HG02610 (cell line): Measurements from ENCODE around the gene SLC7A8.

Source experiments
- ATAC-seq: cut with Tn5 transposase; IDR thresholded peaks from one replicate; pipeline ENCODE4 v1.9.1; 2021; ENCODE audit warnings: mild to moderate bottlenecking, moderate library complexity; ENCODE audit not compliant: unreplicated experiment

Gene SLC7A8

DNA sequence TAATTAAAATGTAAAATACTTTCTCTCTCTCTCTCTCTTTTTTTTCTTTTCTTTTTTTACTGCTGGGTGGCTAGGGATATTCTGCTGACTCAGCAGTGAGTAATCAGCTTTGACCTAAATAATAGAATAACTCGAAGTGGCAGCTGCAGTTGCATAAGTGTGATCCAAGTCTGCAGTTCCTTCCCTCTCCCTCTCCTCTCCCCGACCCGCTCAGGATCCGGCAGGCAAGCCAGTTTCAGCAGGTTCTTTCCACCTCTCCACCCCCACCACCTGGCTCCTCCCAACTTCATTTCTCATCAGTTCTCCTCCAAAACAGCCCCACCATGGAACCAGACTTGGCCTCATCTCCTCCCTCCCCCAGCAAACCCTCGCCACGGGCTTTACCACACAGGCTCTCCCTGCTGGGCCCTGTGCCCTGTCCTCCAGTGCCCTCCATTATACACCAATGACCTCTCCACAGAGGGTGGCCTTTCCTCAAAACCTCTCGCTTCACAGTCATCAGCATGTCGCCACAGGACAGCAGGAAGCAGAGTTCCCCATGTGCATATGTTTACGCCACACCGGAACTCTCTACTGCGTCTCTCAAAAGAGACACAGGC is 22.4 kb downstream of the SLC7A8 start:
- no peak for ATAC-seq

DNA sequence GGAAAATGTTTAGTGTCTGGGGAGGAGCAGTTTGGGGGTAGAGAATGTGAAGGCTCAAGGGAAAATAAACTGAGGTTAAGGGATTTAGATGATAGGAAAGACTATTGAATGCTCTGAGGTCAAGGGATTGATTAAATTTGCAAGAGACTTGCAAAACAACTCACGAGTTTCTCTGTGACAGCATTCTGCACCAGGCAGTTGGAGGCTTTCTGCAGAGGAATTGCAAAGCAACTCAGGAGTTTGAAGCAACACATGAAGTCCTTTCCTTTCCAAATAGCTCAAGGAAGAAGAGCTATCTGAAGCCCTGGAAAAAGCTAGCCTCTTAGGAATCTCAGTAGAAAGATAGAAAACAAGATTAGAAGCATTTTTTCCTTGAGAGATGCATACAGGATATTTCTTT is 23.9 kb downstream of the SLC7A8 start:
- ATAC-seq = no peak

DNA sequence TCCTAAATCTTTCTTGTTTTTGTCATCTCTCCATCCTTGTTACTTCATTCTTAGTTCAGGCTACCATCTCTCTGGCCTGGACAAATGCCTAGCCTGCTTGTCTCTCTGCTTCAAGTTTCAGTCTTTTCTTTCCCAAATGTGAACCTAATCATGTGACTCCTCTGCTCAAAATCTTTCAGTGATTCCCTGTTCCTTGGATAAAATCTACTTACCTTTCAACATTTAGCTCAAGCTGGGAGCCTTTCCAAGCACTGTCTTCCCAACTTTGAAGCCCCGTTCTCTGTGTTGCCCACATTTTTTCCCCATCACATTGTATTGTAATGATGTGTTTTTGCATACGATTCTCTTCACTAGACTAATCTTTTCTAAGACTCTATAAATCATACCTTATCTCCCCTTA is 24.7 kb downstream of the SLC7A8 start:
- no peak for ATAC-seq

DNA sequence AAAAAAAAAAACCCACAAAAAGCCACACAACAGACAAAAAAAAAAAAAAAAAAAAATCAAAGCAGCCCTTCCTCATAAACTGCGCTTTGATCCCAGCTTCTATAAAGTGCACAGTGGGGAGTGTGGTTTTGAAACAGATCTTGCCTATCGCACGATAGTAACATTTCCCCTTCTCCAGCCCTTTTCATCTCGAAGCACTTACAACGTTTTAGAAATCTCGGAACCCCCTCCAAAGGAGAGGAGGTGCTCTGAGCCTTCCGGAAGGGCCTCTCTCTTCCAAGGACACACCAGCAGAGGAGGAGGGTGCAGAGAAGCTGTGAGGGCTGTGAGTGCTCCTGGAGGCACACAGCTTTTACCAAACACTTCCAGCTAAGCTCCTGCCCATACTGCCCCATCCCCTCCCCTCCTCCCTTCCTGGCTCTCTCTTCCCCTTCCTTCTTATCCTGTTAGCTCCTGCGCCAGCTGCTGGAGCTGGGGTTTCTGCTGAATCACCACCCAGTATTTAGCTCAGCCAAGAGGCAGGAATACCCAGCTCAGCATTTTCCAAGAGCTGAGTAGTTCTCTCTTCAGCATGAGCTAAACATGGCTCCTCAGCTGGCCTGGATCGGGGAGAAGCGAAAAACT is 28.4 kb downstream of the SLC7A8 start:
- ATAC-seq = no peak

DNA sequence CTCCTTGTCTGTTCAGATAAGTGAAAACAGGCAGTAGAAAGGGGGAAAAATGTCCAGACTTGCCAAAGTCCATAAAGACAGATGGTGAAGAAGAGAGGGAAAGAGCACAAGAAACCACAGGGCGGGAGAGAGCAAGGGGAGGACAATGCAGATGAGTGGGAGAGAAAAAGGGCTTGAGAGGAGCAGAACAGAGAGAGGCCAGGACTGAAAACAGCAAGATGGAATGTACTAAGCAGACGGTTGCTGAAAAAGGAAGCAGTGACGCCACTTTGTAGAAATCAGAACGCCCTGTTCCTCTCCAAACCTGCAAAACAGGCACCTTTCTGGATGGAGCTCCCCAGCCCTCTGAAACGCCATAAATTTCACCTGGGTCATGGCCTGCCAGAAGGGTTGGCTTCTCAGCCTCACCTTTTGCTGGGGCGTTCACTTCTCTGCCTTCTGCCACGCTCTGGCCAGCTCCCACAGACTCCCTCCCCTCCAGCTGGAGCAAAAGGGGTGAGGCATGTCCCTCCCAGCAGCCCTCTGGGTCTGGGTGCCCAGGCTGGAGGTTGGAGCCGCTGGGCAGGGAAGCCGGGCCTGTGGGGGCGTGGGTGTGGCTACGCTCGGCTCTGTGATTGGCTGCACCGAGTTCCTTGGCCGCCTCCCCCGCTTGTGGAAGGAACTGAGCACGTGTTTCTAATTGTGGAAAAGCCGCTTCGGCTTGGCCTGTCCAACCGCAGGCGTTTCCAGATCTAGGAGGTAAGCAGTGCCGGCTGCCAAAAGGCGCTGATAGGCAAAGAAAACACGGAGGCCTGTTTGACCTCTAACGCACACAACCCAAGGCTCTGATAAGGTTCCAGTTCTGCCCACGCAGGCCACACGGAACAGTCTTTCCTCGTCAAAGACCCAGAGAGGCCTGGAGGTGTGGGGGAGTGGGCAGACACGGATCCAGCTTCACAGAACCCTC is 29.3 kb downstream of the SLC7A8 start:
- ATAC-seq = no peak

DNA sequence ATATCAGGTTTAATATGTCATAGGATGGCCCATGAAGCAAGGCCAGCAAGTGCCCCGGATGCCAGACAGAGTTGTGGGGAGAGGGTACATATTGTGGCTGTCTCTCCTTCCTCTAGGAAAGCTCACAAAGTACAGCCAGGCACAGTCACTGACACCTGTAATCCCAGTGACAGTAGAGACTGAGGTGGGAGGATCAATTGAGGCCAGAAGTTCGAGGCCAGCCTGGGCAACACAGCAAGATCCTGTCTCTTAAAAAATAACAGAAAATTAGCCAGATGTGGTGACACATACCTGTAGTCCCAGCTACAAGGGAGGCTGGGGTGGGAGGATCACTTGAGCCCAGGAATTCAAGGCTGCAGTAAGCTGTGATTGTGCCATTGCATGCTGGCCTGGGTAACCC is 32.1 kb downstream of the SLC7A8 start:
- ATAC-seq = no peak

DNA sequence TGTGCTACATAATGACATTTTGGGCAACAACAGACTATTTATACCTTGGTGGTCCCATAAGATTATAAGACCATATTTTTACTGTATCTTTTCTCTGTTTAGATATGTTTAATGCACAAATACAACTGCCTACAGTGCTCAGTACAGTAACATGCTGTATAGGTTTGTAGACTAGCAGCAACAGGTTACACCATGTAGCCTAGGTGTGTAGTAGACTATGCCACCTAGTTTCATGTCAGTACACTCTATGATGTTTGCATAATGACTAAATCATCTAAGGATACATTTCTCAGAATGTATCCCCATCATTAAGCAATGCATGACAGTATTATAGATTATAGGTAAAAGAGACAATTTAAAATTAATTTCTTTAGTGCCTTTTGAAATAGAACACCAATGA is 33.7 kb downstream of the SLC7A8 start:
- no peak for ATAC-seq

DNA sequence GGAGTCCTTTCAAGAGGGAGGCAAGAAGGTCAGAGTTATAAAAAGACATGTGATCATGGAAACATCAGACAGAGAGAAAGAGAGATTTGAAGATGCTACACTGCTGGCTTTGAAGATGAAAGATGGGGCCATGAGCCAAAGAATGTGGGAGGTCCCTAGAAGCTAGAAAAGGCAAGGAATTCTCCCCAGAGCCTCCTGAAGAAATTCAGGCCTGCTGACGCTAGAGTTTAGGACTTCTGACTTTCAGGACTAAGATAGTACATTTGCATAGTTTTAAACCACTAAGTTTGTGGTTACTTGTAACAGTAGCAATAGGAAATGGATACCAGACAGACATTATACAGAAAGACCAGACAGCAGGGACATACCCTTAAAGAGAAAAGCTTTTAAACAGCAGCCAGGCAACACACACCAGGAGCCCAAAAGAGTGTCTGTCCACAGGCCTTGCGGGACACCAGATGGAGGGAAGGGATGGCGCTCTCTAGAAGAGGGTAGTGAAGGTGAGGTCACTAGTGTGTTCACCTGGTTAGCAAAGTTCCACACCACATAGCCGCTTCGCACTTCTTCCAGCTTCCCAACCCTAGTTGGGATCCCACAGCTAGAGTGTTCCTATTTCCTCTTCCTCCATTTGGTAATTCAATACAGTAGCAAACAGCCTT is 34.7 kb downstream of the SLC7A8 start:
- no peak for ATAC-seq

DNA sequence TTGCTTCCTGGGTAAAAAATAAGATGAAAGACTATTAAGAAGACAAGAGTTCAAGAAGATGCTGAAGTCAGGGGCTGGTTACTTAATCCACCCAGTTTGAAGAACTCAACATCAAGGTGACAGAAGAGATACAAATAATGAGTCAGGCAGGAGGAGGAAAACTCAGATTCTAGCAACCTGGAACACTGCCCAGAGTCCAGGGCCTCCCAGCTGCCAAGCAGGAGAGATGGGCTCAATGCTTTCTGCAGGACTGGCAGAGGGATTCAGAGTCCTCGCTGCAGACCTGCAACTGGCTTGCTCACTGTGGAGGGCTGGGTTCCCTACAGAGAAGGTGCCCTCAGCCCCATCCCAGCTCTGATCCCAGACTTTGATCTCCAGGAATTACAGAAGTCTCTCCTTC is 35.8 kb downstream of the SLC7A8 start:
- ATAC-seq = no peak

DNA sequence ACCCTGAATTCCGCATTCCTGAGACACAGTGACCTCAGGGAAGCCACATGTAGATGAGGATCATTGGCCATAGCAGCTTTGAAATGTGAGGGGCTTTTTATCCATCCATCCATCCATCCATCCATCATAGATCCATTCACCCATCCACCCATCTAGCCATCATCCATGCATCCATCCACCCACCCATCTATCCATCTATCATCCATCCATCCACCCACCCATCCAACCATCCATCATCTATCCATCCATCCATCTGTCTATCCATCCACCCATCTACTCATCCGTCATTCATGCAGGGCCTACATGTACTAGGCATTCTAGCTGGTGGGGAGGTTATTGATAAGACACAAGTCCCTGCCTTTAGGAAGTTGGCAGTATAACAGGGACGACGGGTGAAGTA is 36.5 kb downstream of the SLC7A8 start:
- no peak for ATAC-seq

DNA sequence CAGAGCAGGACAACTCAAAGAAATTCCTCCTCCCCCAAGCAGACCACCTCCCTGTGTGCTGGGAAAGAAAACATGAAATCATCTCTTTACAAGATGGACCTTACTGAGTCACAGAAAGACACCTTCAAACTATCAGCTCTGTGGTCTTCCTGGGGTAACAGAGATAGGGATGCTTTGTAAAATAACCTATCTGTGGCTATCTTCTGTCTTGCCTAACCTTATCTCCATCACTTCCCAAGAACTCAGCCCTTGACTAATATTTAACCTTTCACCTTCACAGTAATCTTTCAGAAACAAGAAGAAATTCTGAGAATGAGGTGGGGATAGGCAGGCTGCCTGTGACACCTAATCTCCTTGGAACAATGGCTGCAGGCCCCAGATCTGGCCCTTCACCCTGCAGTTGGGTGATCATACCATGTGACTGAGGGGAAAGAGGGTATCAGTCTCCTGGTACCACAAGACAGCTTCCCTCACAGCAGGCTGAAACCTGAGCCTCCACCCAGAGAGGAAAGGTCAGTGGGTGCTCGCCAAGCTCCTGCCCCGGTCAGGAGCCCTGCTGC is 37.0 kb downstream of the SLC7A8 start:
- no peak for ATAC-seq

DNA sequence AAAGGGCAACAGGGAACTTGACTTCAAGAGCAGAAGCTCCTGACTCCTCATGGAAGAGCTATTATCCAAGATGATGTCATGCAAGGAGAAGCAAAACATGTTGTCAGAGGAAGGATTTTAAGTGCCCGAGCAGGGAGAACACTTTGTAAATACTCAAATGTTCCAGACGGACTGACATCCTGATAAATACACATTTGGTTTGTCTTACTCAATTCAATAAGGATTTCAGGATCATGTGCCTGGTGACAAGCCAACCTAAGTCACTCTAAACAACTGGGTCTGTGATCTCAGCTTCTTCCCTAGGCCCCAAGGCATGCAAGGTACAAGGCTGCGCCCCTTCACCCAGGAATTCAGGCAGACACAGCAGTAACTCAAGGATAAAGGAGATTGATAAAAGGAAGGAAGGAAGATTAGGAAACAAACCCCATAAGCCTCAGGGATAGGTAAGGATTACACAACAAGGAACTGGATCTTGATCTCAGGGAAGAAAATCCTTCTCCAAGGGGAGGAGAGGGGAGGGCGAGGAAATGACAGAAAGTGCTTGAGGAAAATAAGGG is 37.6 kb downstream of the SLC7A8 start:
- no peak for ATAC-seq

DNA sequence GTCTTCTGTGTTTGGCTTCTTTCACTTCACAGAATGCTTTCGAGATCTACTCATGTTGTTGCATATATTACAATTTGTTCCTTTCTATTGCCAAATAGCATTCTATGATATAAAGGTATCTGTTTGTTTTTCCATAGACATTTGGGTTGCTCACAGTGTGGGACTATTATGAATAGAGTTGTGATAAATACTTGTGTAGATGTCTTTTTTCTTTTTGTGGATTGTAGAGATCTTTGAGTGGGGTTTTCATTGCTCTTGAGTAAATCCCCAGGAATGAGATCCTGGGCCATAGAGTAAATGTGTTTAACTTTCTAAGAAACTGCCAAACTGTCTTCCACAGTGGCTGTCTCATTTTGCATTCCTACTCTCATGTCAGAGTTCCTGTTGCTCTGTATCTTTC is 39.5 kb downstream of the SLC7A8 start:
- no peak for ATAC-seq

DNA sequence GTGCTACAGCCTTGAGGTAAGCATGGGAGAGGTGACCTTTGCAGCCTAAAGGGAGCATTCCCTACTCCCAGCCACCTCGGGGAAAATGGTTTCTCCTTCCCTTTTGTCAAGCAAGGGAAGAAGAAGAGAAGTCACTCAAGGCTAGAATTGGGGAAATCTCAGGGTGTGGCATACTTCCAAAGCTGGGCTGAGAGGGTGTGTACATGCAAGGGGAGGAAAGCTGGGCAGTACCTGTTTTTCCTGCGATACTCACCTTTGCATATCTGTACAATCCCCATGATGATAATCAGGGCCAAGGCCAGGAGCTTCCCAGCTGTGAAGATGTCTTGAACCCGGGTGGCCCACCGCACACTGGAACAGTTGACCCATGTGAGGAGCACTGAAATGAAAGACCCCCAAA is 40.6 kb downstream of the SLC7A8 start:
- no peak for ATAC-seq

DNA sequence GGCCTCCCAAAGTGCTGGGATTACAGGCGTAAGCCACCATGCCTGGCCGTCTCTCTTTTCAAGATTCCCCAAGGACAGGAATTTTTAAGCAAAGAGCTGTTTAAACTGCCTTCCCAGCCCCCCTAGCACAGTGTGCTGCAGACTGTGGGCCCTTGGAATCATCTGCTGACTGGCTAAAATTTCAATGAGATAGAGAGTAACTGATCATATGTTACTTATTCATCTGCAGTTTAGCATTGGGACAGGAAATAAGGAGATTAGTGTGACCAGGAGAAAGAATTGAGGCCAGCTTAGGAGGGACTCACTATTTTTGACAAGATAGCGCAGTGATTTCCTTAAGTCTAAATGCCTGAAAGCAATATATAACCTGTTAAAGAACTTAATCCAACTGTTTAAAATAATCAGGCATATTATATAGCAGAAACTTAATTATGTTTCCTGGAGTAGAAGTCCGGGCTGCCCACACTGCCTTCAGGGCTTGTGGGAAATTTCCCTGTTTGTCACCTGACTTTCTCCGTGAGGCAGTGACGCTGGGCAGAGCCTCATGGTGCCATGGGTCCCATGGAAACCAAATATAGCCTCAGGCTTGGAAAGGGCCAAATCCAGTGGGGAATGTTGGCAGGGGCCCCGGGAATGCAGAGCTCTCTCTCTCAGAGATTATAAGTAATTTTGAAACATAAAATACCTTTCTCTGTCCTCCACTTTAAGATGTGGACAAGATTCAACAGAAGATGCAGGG is 41.6 kb downstream of the SLC7A8 start:
- no peak for ATAC-seq

DNA sequence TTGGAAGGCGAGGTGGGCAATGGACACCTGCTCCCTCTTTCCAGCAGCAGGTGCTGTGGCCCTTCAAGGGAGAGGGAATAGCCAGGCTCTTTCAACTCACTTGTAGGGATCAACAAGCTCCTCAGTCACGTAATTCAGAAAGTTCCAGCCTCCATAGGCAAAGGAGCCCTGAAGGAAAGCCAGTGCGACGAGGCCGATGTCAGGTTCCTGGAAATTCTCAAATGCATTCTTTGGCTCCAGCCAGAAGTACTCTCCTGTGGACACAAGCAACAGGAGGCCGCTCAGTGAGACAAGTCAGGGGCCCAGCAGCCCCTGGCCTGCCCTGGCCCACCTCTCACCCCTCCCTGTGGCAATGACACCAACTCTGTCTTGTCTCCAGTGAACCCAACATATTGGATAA is 43.1 kb downstream of the SLC7A8 start:
- no peak for ATAC-seq

DNA sequence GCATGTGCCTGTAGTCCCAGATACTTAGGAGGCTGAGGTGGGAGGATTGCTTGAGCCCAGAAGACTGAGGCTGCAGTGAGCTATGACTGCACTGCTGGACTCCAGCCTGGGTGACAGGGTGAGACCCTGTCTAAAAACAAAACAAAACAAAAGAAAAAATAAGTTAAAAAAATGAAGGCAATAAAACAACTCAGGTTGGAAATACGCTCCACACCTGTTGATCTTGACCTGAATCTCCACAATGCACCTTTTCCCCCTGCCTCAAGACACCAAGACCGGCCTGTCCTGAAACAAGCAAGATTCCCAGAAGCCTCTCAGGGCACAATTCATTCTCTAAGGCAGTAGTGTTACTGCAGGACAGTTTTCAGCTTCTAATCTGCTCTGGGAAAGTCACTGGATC is 43.6 kb downstream of the SLC7A8 start:
- ATAC-seq = no peak

DNA sequence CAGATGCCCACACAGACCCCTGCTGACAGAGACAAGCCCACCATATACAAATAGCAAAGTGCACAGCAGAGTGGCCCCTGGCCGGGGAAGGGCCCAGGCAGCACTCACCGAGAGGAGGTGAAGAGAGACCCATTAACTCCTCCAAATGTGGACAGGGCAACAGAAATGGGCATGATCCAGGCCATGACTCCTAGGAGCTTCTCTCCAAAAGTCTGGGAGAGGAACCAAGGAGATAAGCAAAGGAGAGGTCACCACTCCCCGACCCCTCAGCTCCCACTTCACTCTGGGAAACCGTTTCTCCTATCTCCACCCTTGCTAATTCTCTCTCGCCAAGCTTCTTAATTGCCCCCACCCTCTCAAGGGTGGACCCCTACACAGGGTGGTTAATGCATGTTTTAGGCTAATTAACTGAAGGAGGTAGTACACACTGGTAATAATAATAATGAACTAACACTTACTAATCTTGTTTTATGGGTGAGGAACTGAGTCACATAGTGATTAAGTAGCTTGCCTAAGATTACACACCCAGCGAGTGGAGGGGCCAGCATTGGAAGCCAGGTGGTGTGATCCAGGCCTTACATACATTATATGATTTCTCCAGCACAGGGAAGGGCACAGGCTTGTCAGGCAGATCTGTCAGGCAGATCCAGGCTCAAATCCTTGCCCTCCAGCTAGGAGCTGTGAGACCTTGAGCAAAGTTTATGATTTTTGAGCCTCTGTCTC is 45.5 kb downstream of the SLC7A8 start:
- no peak for ATAC-seq

DNA sequence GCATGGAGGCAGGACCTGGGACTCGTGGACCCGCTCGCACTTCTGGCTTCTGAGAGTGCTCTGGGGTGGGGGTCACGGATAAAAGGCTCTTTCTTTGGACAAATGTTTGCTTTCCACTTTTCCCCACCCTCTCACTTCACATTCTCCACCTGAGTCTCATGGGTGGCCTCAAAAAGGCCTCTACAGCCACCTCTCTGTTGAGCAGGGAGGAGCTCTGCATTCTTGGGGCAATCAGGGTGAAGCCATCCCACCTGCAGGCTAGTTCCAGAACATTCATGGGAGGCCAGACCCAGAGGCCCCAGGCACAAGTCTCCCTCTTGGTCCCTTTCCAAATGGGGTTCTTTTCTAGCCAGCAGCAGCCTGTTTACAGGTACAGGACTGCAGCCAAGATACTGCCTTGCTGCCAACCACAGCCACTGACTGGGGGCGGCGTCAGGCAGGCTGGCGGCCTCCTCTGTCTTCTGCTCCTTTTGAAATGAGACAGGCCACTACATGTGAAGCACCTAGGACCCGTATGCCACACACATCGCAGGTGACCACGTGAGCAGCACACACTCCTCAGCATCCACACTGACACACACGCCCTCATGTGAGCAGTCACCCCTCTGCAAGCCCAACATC is 46.2 kb downstream of the SLC7A8 start:
- no peak for ATAC-seq
